OCI-M1 (cell line): ENCODE data around the gene CNGB1.
"Not testable (repeated sequence)": the region's sequence is repeated elsewhere in the genome, so short reads cannot be mapped to it uniquely, and the experiment has no call there.

ENCODE experiments used
- DNase-seq: peaks from one replicate; lab custom pipeline; 2025; lab: John Stamatoyannopoulos, UW

CNGB1 gene

GRCh38 chr16:57906382-57907316 is 64.3 kb downstream of the CNGB1 start:
- DNase-seq = no peak

- DNase-seq = no peak
Measured at GRCh38 chr16:57904101-57904500, 66.8 kb downstream of the CNGB1 start.

- no peak for DNase-seq
Measured at GRCh38 chr16:57903656-57904055, 67.3 kb downstream of the CNGB1 start.

GRCh38 chr16:57901480-57902069 is 69.4 kb downstream of the CNGB1 start:
- DNase-seq = no peak

GRCh38 chr16:57900796-57901479 is 70.0 kb downstream of the CNGB1 start:
- DNase-seq = no peak

GRCh38 chr16:57899771-57900661 is 70.9 kb downstream of the CNGB1 start:
- DNase-seq = peak; percentile 73

GRCh38 chr16:57898961-57899360 is 72.0 kb downstream of the CNGB1 start:
- no peak for DNase-seq

GRCh38 chr16:57897996-57898395 is 72.9 kb downstream of the CNGB1 start:
- no peak for DNase-seq

- no peak for DNase-seq
Measured at GRCh38 chr16:57897053-57897784, 73.7 kb downstream of the CNGB1 start.

GRCh38 chr16:57895081-57895547 is 75.8 kb downstream of the CNGB1 start:
- DNase-seq = not testable (repeated sequence)

GRCh38 chr16:57894390-57895080 is 76.4 kb downstream of the CNGB1 start:
- no peak for DNase-seq

- peak; percentile 6 for DNase-seq
Measured at GRCh38 chr16:57893559-57894389, 77.2 kb downstream of the CNGB1 start.

GRCh38 chr16:57893217-57893558 is 77.7 kb downstream of the CNGB1 start:
- no peak for DNase-seq

GRCh38 chr16:57892447-57893096 is 78.4 kb downstream of the CNGB1 start:
- DNase-seq = peak; percentile 12

- no peak for DNase-seq
Measured at GRCh38 chr16:57892041-57892440, 78.9 kb downstream of the CNGB1 start.

GRCh38 chr16:57890752-57891111 is 80.2 kb downstream of the CNGB1 start:
- DNase-seq = no peak

GRCh38 chr16:57889960-57890751 is 80.8 kb downstream of the CNGB1 start:
- DNase-seq = peak; percentile 5

GRCh38 chr16:57889522-57889921 is 81.4 kb downstream of the CNGB1 start:
- no peak for DNase-seq
